Activated CD8-positive, alpha-beta memory T cell treated with anti-CD3 and anti-CD28 coated beads for 36 hours (primary cell): ENCODE results near the gene CUL2. TPM values are rescaled to one million over a fixed set of nuclear protein-coding genes. Genes with fewer than 3 reads are reported as not detected.
"Not testable (repeated sequence)": the region's sequence is repeated elsewhere in the genome, so short reads cannot be mapped to it uniquely, and the experiment has no call there.

Source experiments
- CTCF ChIA-PET: fragments of 350-600 bp; sonication (Branson Sonifier 250); formaldehyde crosslinking; loops from one replicate; lab custom pipeline; 2021; ENCODE audit warnings: antibody characterized with exemption; lab: Charles Lee
- POLR2A ChIA-PET: fragments of 350-600 bp; sonication (Branson Sonifier 250); formaldehyde crosslinking; loops from one replicate; lab custom pipeline; 2021; ENCODE audit warnings: antibody characterized with exemption; lab: Charles Lee
- total RNA-seq, 2 experiments: library from RNA; stranded (reverse); gene quantifications; one replicate each; pipeline ENCODE4 v1.2.3, GENCODE V29; 2021

Gene CUL2
- total RNA-seq, 2 experiments from 2014 or later, result 54.7 to 58.6 TPM

GRCh38 chr10:34996843-34997242, 93.3 kb downstream of the CUL2 start:
- ChIA-PET POLR2A (no interaction called here), CTCF (no interaction called here)

DNA sequence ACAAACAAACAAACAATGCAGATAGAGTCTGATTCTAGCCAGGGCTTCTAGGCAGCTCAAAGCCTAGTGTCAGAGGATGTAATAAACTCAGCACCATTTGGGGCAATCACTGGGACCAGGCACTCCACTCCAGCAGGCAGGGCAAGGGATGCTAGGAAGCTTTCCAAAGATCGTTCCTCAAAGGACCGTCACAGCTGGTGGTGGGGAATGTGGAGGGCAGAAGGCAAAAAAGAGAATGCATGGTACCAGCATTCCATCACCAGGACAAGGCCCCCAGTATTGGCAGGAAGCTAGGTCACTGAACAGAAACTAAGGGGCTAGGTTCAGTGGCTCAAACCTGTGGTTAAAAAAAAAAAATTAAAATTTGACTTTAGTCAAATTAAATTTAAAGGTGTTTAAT, 94.2 kb downstream of the CUL2 start:
- POLR2A ChIA-PET, result no interaction called here

GRCh38 chr10:34994565-34995142, 95.5 kb downstream of the CUL2 start:
- CTCF ChIA-PET, result interaction anchor here (0.6 to 2.1 kb wide), 7 partner anchors 9 to 201 kb away, joined by 3 to 8 read pairs (median 4); partner anchors contain the start of gene CUL2

More for the DNA sequence above, 94.2 kb downstream of the CUL2 start:
- CTCF ChIA-PET, result interaction anchor here (0.7 to 2.1 kb wide), 3 partner anchors 22 to 200 kb away, joined by 3 to 8 read pairs (median 6); partner anchors contain the start of gene CUL2

DNA sequence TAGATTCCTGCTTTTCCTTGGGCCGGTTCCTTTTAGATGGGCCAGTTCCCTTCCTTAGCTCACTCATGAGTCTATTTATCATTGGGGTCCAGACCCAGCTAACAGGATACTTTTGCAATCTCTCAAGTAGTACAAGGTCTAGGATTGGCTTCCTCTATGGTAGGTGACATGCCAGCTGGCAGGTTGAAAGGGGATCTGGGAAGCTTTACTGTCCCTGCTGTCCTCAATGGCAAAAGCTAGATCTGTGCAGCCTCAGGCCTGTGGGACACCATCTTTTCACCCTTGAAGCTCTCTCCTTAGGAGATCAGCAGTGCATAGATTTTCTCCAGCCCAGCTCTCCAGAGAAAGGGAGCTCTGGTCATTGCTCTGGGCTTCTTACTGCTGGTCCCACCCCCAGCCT, 96.4 kb downstream of the CUL2 start:
- CTCF ChIA-PET, result no interaction called here
- POLR2A ChIA-PET, result interaction anchor here (0.6 kb wide), 1 partner anchor 97 kb away, joined by 3 read pairs; no protein-coding TSS in a partner anchor

More at GRCh38 chr10:34994565-34995142, 95.5 kb downstream of the CUL2 start:
- POLR2A ChIA-PET, result interaction anchor here (0.6 to 0.7 kb wide), 2 partner anchors 23 to 96 kb away, joined by 3 to 6 read pairs; no protein-coding TSS in a partner anchor

GRCh38 chr10:34991117-34991516, 99.0 kb downstream of the CUL2 start:
- POLR2A ChIA-PET, CTCF ChIA-PET: not testable (repeated sequence)

- CTCF ChIA-PET, result no interaction called here
- POLR2A ChIA-PET, result no interaction called here
Observed at GRCh38 chr10:34988397-34989067, 101.6 kb downstream of the CUL2 start.

DNA sequence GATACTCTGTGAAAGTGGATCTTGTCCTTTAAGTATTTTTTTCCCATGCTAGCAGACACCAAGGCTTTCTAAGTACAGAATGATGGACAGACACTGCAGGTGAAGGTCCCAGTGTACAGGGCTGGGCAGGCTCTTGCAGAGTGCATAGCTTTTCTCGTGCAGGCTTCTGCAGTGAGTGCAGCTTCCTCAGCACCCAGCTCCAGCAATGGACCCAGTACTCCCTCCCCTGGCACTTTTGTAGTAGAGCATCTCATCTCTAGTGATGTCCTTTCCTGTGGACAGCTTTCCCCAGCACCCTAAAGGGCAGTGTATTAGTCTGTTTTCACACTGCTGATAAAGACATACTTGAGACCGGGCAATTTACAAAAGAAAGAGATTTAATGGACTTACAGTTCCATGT, 104.3 kb downstream of the CUL2 start:
- POLR2A ChIA-PET, result no interaction called here
- CTCF ChIA-PET, result interaction anchor here (1.5 kb wide), 1 partner anchor 231 kb away, joined by 3 read pairs; no protein-coding TSS in a partner anchor

DNA sequence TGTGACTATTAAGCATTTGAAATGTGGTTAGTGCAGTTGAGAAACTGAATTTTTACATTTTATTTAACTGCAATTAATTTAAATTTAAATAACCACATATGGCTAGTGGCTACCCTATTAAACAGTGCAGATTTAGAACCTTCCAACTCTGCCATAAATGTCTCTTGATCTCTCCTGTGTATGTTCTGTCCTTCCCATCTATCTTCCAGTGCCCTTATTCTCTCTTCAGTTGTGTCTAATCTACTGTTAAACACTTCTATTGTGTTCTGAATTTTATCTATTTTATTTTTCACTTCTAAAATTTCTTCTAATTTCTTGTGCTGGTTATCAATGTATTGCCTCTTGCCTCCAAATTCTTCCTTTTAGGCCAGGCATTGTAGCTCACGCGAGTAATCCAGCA, 105.0 kb downstream of the CUL2 start:
- ChIA-PET POLR2A (no interaction called here), CTCF (no interaction called here)

DNA sequence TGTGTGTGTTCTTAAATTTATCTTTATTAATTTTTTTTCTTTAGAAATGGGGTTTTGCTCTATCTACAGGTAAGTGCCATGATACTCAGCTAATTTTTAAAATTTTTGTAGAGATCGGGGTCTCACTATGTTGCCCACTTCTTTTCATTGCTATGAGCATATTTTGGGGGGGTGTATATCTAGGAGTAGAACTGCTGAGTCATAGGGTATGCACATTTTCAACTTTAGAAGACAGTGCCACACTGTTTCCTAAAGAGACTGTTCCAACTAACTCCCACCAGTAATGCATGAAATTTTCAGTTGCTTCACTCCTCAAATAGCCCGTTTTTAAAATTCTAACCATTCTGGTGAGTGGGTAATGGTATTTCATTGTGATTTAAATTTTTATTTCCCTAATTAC, 108.3 kb downstream of the CUL2 start:
- ChIA-PET POLR2A (no interaction called here), CTCF (no interaction called here)

GRCh38 chr10:34979938-34980337, 110.2 kb downstream of the CUL2 start:
- CTCF ChIA-PET, result no interaction called here
- POLR2A ChIA-PET, result no interaction called here

DNA sequence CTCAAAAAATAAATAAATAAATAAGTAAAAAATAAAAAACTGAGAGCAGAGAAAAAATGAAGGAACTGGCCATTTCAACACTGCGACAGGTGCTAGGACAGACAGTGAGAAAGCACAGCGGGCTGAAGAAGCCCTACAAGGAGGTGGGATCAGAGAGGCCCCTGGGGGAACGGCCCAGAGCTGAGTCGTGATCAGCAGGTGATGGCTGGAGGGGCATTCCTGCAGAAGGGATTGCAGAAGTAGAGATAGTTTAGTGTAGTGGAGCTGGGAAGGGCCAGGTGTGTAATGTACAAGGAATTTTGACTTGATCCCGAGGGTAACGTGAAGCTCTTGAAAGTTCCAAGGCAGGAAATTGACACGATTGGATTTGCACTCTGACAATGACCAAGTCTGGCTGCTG, 112.1 kb downstream of the CUL2 start:
- CTCF ChIA-PET, result no interaction called here
- POLR2A ChIA-PET, result no interaction called here

GRCh38 chr10:34976380-34976910, 113.7 kb downstream of the CUL2 start:
- POLR2A ChIA-PET, CTCF ChIA-PET: not testable (repeated sequence)

GRCh38 chr10:34974364-34975065, 115.6 kb downstream of the CUL2 start:
- CTCF ChIA-PET, POLR2A ChIA-PET: not testable (repeated sequence)

- POLR2A ChIA-PET, CTCF ChIA-PET: not testable (repeated sequence)
Observed at GRCh38 chr10:34973757-34974156, 116.4 kb downstream of the CUL2 start.

GRCh38 chr10:34973121-34973520, 117.0 kb downstream of the CUL2 start:
- CTCF ChIA-PET, POLR2A ChIA-PET: not testable (repeated sequence)

DNA sequence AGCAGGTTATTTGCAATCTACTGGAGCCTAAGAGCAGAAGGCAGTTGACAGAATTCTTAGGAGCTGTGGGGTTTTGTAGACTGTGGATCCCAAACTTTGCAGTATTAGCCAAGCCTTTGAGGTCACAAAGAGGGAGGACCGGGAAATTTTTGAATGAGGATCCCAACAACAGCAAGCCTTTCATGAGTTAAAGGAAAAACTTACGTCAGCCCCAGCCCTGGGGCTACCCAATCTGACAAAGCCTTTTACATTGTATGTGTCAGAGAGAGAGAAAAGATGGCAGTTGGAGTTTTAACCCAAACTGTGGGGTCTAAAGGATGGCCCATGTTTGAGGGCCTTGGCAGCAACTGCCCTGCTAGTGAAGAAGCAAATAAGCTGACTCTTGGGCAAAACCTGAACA, 117.5 kb downstream of the CUL2 start:
- CTCF ChIA-PET, POLR2A ChIA-PET: not testable (repeated sequence)

- POLR2A ChIA-PET, CTCF ChIA-PET: not testable (repeated sequence)
Observed at GRCh38 chr10:34971606-34972334, 118.4 kb downstream of the CUL2 start.

DNA sequence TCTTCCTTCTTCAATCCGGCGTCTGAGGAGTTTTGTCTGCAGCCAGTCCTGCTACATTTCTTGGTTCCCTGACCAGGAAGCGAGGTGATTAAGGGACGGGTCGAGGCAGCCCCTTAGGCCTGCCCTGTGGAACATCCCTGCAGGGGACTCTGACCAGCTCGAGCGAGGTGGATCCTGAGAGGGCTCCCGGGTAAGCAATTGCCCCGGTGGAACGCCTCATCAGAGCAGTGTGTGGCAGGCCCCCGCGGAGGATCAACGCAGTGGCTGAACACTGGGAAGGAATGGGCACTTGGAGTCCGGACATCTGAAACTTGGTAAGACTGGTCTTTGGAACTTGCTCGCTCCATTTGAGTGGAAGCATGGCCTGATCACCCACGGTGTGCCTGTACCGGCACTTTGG, 121.0 kb downstream of the CUL2 start:
- ChIA-PET CTCF (no interaction called here), POLR2A (no interaction called here)

DNA sequence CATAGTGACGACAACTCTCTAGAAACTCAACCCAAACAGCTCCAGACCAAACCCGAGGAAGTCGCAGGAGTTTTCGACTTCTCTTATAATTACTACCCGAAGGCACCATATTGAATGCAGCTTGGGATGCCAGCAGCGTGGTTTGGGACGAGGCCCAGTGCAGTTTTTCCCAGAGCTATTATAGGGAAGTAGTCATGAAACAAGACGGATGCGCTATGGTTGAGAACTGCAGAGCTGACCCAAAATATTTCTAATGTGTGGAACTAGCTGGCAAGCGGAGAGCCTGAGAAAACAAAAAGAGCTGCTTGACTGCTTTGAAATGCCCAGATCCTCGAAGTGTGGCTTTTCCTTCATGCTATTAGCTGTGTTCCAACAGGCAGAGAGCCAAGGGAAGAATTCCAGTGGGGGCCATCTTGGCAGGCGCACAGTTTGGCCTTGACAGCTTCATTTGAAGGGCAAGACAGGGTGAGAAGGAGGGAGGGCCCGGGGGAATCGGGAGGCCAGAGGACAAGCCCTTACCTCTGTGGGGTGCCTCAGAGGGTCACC, 122.7 kb downstream of the CUL2 start:
- ChIA-PET CTCF (no interaction called here), POLR2A (no interaction called here)
